Glutamatergic neuron (in vitro differentiated cells): ENCODE measurements around the gene C16orf46. TPM values are rescaled to one million over a fixed set of nuclear protein-coding genes. Genes with fewer than 3 reads are reported as not detected.

Experiments used
- DNase-seq: peaks from one replicate; pipeline ENCODE4 v3.0.0; 2022
- H3K27ac Mint-ChIP-seq: one replicate; pipeline ENCODE4 v1.8.0; 2020; ENCODE audit warnings: mild to moderate bottlenecking, mixed read lengths, inconsistent platforms; ENCODE audit not compliant: unreplicated experiment
- H3K27me3 Mint-ChIP-seq: one replicate; pipeline ENCODE4 v1.8.0; 2020; ENCODE audit warnings: mild to moderate bottlenecking, moderate library complexity, mixed read lengths, inconsistent platforms; ENCODE audit not compliant: unreplicated experiment
- H3K36me3 Mint-ChIP-seq: one replicate; pipeline ENCODE4 v1.8.0; 2020; ENCODE audit warnings: mild to moderate bottlenecking, mixed read lengths, inconsistent platforms; ENCODE audit not compliant: unreplicated experiment
- H3K4me1 Mint-ChIP-seq: one replicate; pipeline ENCODE4 v1.8.0; 2020; ENCODE audit warnings: mild to moderate bottlenecking, low read depth, mixed read lengths, inconsistent platforms; ENCODE audit not compliant: unreplicated experiment
- H3K4me3 Mint-ChIP-seq: one replicate; pipeline ENCODE4 v1.8.0; 2020; ENCODE audit warnings: mild to moderate bottlenecking, mixed read lengths, inconsistent platforms; ENCODE audit not compliant: unreplicated experiment
- H3K9me3 Mint-ChIP-seq: one replicate; pipeline ENCODE4 v1.8.0; 2020; ENCODE audit warnings: mild to moderate bottlenecking, moderate library complexity, mixed read lengths, inconsistent platforms; ENCODE audit not compliant: unreplicated experiment
- CTCF ChIP-seq: fragments of 200-600 bp; sonication (generic); IDR thresholded peaks from one replicate; pipeline ENCODE4 v1.5.0; 2021; ENCODE audit not compliant: partially characterized antibody, unreplicated experiment
- total RNA-seq: library from RNA; stranded (reverse); fragmentation: NEBNext Ultra II Directional; extraction: Animal tissue kit (Norgen Biotek cat#: 25700); gene quantifications from one replicate; pipeline ENCODE4 v1.2.1, GENCODE V29; 2021; ENCODE audit not compliant: unreplicated experiment

The C16orf46 gene
- total RNA-seq, 1 donor from 2014 or later = 1.0 TPM

DNA sequence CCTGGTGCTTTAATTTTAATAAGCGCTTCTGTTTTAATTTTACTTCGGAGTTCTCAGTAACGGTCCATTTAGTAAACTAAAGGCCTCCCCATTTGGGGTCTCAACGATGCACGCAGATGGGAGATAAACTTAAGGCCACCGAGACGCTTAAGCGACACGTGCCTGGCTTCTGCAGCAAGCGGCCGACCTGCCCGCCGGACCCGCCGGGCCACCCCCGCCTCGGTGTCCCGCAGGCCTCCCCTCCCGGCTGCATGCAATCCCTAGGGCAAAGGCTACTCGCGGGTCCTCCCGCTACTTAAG lies 18.6 kb upstream of the C16orf46 start:
- DNase-seq = no peak
- Mint-ChIP-seq H3K36me3 (no peaks in the 10 kb centered on the region), H3K27ac (no peak overlapping the region), H3K9me3 (peaks cover 5% of the 10 kb centered on the region), H3K4me1 (no peaks in the 10 kb centered on the region), H3K27me3 (peaks cover 2% of the 10 kb centered on the region), H3K4me3 (peak overlapping the region; percentile 86)
- no peak for TF ChIP-seq CTCF

DNA sequence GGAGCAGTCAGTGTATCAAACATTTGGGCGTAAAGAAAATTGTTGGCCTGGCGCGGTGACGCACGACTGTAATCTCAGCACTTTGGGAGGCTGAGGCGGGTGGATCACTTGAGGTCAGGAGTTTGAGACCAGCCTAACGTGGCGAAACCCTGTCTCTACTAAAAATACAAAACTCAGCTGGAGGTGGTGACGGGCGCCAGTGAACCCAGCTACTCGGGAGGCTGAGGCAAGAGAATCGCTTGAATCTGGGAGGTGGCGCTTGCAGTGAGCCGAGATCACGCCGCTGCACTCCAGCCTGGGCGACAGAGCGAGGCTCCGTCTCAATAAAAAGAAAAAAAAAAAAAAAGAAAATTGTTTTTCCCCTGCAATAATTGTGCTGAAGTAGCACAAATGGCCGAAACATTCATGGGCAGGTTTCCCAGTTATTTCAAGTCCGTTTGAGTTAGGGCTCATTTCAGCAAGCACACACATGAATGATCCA lies 17.8 kb upstream of the C16orf46 start:
- no peaks in the 10 kb centered on the region for H3K36me3 Mint-ChIP-seq
- H3K4me1 Mint-ChIP-seq = no peaks in the 10 kb centered on the region
- H3K27ac Mint-ChIP-seq = no peak overlapping the region
- no peak for DNase-seq
- H3K4me3 Mint-ChIP-seq = peak overlapping the region; percentile 86
- peaks cover 2% of the 10 kb centered on the region for H3K27me3 Mint-ChIP-seq
- TF ChIP-seq CTCF = no peak
- peaks cover 5% of the 10 kb centered on the region for H3K9me3 Mint-ChIP-seq

GRCh38 chr16:81088836-81089235 lies 11.8 kb upstream of the C16orf46 start:
- no peak overlapping the region for H3K4me3 Mint-ChIP-seq
- peak overlapping the region; percentile 15 for H3K27ac Mint-ChIP-seq
- no peaks in the 10 kb centered on the region for H3K4me1 Mint-ChIP-seq
- TF ChIP-seq CTCF = no peak
- H3K36me3 Mint-ChIP-seq = no peaks in the 10 kb centered on the region
- no peaks in the 10 kb centered on the region for H3K9me3 Mint-ChIP-seq
- DNase-seq = no peak
- H3K27me3 Mint-ChIP-seq = no peaks in the 10 kb centered on the region

DNA sequence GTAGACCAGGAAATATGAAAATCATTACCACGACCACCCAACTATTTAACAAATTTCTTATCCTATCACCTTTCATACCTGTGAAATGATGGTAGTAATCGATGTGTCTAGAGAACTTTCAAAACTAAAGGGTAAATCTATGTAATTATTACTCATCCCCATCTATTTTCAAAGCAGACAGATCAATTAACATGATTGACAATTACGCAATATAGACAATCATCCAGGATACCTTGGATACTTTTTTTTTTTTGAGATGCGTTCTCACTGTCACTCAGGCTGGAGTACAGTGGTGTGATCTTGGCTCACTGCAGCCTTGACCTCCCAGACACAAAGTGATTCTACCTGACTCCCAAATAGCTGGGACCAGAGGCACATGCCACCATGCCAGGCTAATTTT lies 4.0 kb upstream of the C16orf46 start:
- H3K4me3 Mint-ChIP-seq = no peak overlapping the region
- no peaks in the 10 kb centered on the region for H3K36me3 Mint-ChIP-seq
- H3K4me1 Mint-ChIP-seq = peaks cover 2% of the 10 kb centered on the region
- DNase-seq = no peak
- peaks cover 2% of the 10 kb centered on the region for H3K9me3 Mint-ChIP-seq
- no peaks in the 10 kb centered on the region for H3K27me3 Mint-ChIP-seq
- TF ChIP-seq CTCF = no peak
- no peak overlapping the region for H3K27ac Mint-ChIP-seq

- TF ChIP-seq CTCF = no peak
- no peak overlapping the region for H3K4me3 Mint-ChIP-seq
- no peak for DNase-seq
- H3K27me3 Mint-ChIP-seq = no peaks in the 10 kb centered on the region
- H3K9me3 Mint-ChIP-seq = peaks cover 2% of the 10 kb centered on the region
- H3K4me1 Mint-ChIP-seq = peaks cover 2% of the 10 kb centered on the region
- H3K27ac Mint-ChIP-seq = no peak overlapping the region
- no peaks in the 10 kb centered on the region for H3K36me3 Mint-ChIP-seq
Measured at GRCh38 chr16:81080233-81080632, 3.2 kb upstream of the C16orf46 start.
